ENCODE measurements around the gene MAP1LC3C. TPM values are rescaled to one million over a fixed set of nuclear protein-coding genes. Genes with fewer than 3 reads are reported as not detected.

MAP1LC3C gene
- total and polyA plus RNA-seq, 10 of the 15 experiments (the other 5 are each of a cell fraction or from before 2014, with no cell fraction given): 0.19 TPM; not detected in 9

GRCh38 chr1:242002510-242002909 is 3.6 kb upstream of the MAP1LC3C start (continued):
- no peak for TF ChIP-seq EED (IDR thresholded peaks at IDR 0.05; ENCODE audit: low read depth)
- no peak for TF ChIP-seq NFIC (IDR thresholded peaks at IDR 0.05; ENCODE audit: low read depth, low read length)

GRCh38 chr1:242002072-242002471 is 3.2 kb upstream of the MAP1LC3C start:
- Histone ChIP-seq H3K4me1 (ENCODE audit: control insufficient read depth, insufficient read depth, low read length) (no peaks in the 10 kb centered on the region; the same call in 1 of the 2 replicates), H2AFZ (ENCODE audit: control insufficient read depth, low read depth, low read length) (no peak overlapping the region), H3K27ac (ENCODE audit: control insufficient read depth, insufficient read depth) (no peak overlapping the region), H3K27me3 (replicated peaks in 1 of 2; ENCODE audit: control insufficient read depth in 2 of 2, insufficient read depth in 2 of 2, low read length in 1 of 2) (no peaks in the 10 kb centered on the region; a peak in 1 of 4 replicates), H3K9me3 (replicated peaks; ENCODE audit: control insufficient read depth, insufficient read depth, low read length) (no peaks in the 10 kb centered on the region), H4K20me1 (ENCODE audit: control insufficient read depth, insufficient read depth) (no peaks in the 10 kb centered on the region), H3K4me2 (ENCODE audit: control insufficient read depth, insufficient read depth) (no peak overlapping the region), H3K9ac (ENCODE audit: control insufficient read depth, insufficient read depth, low read length) (no peak overlapping the region), H3K36me3 (ENCODE audit: control insufficient read depth in 2 of 2, insufficient read depth in 2 of 2, low read length in 1 of 2) (no peaks in the 10 kb centered on the region), H3K79me2 (ENCODE audit: control insufficient read depth, insufficient read depth, low read length) (no peaks in the 10 kb centered on the region), H3K4me3 (no peak overlapping the region)
- FAIRE-seq (no peak), DNase-seq (ENCODE audit: low read depth, low spot score) (no peak), ATAC-seq (no peak)
- SMC1A ChIA-PET (ENCODE audit: uncharacterized antibody, unreplicated experiment): no interaction called here
- RAD21 ChIA-PET (ENCODE audit: unreplicated experiment): no interaction called here
- in situ Hi-C loops (cut with MboI): no loop called here
- intact Hi-C loops (cut with micrococcal nuclease; ENCODE audit: unreplicated experiment): no loop called here
- POLR2A ChIA-PET: no interaction called here
- no TSS peak for BruUV-seq (replicated peaks)
- 49% methylated on average over 5 of the region's 5 CpGs for WGBS (ENCODE audit: insufficient coverage, insufficient replicate concordance, low lambda C conversion rate, missing lambda C conversion rate)
- CTCF ChIA-PET: interaction anchor here (0.6 to 0.8 kb wide), 2 partner anchors 177 to 391 kb away, joined by 3 read pairs; no protein-coding TSS in a partner anchor
- no peak for TF ChIP-seq DPF2 (IDR thresholded peaks at IDR 0.05)
- TF ChIP-seq IKZF1 (conservative IDR thresholded peaks at IDR 0.05): no peak
- TF ChIP-seq BCLAF1 (IDR thresholded peaks at IDR 0.05): no peak
- TF ChIP-seq RAD51 (IDR thresholded peaks at IDR 0.05): no peak
- no peak for TF ChIP-seq MLLT1 (IDR thresholded peaks at IDR 0.05)
- TF ChIP-seq HCFC1 (IDR thresholded peaks at IDR 0.05; ENCODE audit: low read length): no peak
- no peak for TF ChIP-seq NFYA (IDR thresholded peaks at IDR 0.05; ENCODE audit: borderline replicate concordance, low read depth, low read length)
- TF ChIP-seq TCF7 (IDR thresholded peaks at IDR 0.05; ENCODE audit: borderline replicate concordance): no peak
- no peak for TF ChIP-seq RELB (IDR thresholded peaks at IDR 0.05; ENCODE audit: low read depth)
- no peak for TF ChIP-seq SMARCA5 (IDR thresholded peaks at IDR 0.05)
- no peak for TF ChIP-seq ZNF687 (IDR thresholded peaks at IDR 0.05)
- no peak for TF ChIP-seq BMI1 (IDR thresholded peaks at IDR 0.05; ENCODE audit: borderline replicate concordance)
